ENCODE measurements around the gene HMSD.

HMSD gene

GRCh38 chr18:63907664-63908063 is 41.4 kb upstream of the HMSD start, which contains the start of gene SERPINB10:
TSS of gene SERPINB10 (plus strand) at chr18:63907958. CDS start at chr18:63915511, 7,553 bp downstream.
- H3K4me3 ChIP-seq (ENCODE audit: low read depth, low read length), result no peak within 1 kb of the TSS
- no peaks in the 10 kb centered on the region for H3K36me3 ChIP-seq
- H3K27me3 ChIP-seq (ENCODE audit: insufficient read depth, low read depth, severe bottlenecking), result no peaks in the 10 kb centered on the region
- no peak within 1 kb of the TSS for H3K27ac ChIP-seq
- H3K9me3 ChIP-seq (ENCODE audit: severe bottlenecking), result no peaks in the 10 kb centered on the region
- no peak for TF ChIP-seq CTCF (IDR thresholded peaks at IDR 0.05; ENCODE audit: low read depth, low read length)
- no peak for DNase-seq

GRCh38 chr18:63908858-63909257 is 40.2 kb upstream of the HMSD start:
- no peak overlapping the region for H3K27ac ChIP-seq
- no peaks in the 10 kb centered on the region for H3K27me3 ChIP-seq (ENCODE audit: insufficient read depth, low read depth, severe bottlenecking)
- H3K4me3 ChIP-seq (ENCODE audit: low read depth, low read length), result no peak overlapping the region
- no peak for TF ChIP-seq CTCF (IDR thresholded peaks at IDR 0.05; ENCODE audit: low read depth, low read length)
- no peak for DNase-seq
- H3K9me3 ChIP-seq (ENCODE audit: severe bottlenecking), result no peaks in the 10 kb centered on the region
- no peaks in the 10 kb centered on the region for H3K36me3 ChIP-seq

DNA sequence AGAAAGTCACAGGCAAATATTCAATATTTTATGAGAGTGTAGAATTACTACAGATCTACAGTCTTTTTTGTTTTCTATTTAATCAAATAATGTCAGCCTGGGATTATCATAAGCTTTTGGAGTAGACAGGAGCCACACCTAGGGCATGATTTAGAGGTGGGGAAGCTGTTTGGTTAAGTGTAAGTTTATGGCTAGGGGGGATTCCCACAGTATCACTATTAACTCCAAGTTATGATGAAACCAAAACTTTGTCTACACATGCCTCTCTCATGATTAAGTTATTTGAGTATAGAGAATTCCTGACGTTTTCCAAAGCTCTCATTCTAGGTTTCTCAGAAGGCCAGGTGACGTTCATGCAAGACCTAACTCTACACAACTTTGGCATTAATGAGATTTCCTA is 39.2 kb upstream of the HMSD start:
- no peak overlapping the region for H3K27ac ChIP-seq
- no peaks in the 10 kb centered on the region for H3K27me3 ChIP-seq (ENCODE audit: insufficient read depth, low read depth, severe bottlenecking)
- H3K36me3 ChIP-seq, result no peaks in the 10 kb centered on the region
- no peak for TF ChIP-seq CTCF (IDR thresholded peaks at IDR 0.05; ENCODE audit: low read depth, low read length)
- H3K9me3 ChIP-seq (ENCODE audit: severe bottlenecking), result no peaks in the 10 kb centered on the region
- H3K4me3 ChIP-seq (ENCODE audit: low read depth, low read length), result no peak overlapping the region
- no peak for DNase-seq

DNA sequence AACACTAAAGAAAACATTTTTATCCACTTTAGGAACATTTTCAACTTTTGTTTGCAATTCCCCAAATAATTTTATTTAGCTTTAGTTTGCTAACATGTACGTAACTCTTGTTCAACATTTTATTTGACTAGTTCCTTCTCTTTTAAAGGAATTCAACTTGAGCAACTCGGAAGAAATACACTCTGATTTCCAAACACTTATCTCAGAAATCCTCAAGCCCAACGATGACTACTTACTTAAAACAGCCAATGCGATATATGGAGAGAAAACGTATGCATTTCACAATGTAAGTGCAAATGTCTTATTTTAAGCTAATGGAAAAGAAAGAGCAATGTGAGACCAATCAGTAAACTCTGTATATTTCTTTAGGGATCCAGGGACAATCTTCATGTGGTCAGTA is 31.3 kb upstream of the HMSD start:
- no peak for DNase-seq
- Histone ChIP-seq H3K36me3 (no peaks in the 10 kb centered on the region), H3K4me3 (ENCODE audit: low read depth, low read length) (no peak overlapping the region), H3K9me3 (ENCODE audit: severe bottlenecking) (no peaks in the 10 kb centered on the region), H3K27ac (no peak overlapping the region), H3K27me3 (ENCODE audit: insufficient read depth, low read depth, severe bottlenecking) (no peaks in the 10 kb centered on the region)
- no peak for TF ChIP-seq CTCF (IDR thresholded peaks at IDR 0.05; ENCODE audit: low read depth, low read length)

DNA sequence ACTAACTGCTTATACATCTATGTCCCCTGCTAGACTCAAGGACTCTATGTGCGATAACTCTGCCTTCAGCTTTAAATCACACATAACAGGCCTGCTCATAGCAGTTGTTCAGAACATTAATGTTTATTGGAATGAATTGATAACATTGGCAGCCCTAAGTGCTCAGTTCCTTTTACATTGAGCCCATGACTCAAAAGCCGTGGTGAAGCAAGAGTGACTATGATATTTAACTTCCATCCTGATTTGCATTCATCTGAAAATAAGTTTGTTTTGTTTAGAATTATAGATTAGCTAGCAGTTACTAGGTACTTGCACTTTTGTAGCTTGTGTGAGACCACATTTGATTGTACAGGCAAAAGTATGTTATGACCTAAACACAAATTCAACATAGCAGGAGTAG is 27.1 kb upstream of the HMSD start:
- no peak overlapping the region for H3K27ac ChIP-seq
- no peaks in the 10 kb centered on the region for H3K27me3 ChIP-seq (ENCODE audit: insufficient read depth, low read depth, severe bottlenecking)
- H3K36me3 ChIP-seq, result no peaks in the 10 kb centered on the region
- no peak for DNase-seq
- TF ChIP-seq CTCF (IDR thresholded peaks at IDR 0.05; ENCODE audit: low read depth, low read length), result no peak
- H3K4me3 ChIP-seq (ENCODE audit: low read depth, low read length), result no peak overlapping the region
- no peaks in the 10 kb centered on the region for H3K9me3 ChIP-seq (ENCODE audit: severe bottlenecking)

DNA sequence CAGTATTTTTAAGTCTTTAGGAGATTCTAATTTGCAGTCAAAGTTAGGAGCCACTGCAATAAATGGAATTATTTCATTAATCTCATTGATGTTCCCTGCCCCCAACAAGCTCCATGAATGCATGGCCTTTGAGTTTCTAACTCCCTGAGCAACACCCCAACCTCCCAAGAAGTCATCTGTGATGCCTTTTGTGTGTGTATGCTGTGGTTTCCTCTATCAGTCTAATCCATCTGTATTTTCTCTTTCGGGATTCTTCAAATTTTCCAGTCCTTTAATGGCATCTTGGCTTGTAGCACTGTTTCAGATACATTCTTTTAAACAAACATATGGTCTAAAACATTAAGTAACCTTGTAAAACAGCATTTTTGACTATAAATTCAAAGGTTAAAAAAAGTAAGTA is 24.6 kb upstream of the HMSD start:
- Histone ChIP-seq H3K27ac (no peak overlapping the region), H3K9me3 (ENCODE audit: severe bottlenecking) (no peaks in the 10 kb centered on the region), H3K4me3 (ENCODE audit: low read depth, low read length) (no peak overlapping the region), H3K27me3 (ENCODE audit: insufficient read depth, low read depth, severe bottlenecking) (no peaks in the 10 kb centered on the region), H3K36me3 (no peaks in the 10 kb centered on the region)
- no peak for TF ChIP-seq CTCF (IDR thresholded peaks at IDR 0.05; ENCODE audit: low read depth, low read length)
- no peak for DNase-seq
